AG09319 (cell line): Measurements from ENCODE around the gene TEX2.

Experiments used
- DNase-seq: peaks from one replicate; pipeline ENCODE4 v3.0.0-alpha.2; 2010; ENCODE audit warnings: low read depth; ENCODE audit errors: extremely low read depth
- CTCF ChIP-seq: IDR thresholded peaks from 2 replicates; pipeline ENCODE4 v1.5.1; 2011; ENCODE audit warnings: low read depth, mild to moderate bottlenecking, inconsistent platforms, low read length, moderate library complexity

TEX2 gene

DNA sequence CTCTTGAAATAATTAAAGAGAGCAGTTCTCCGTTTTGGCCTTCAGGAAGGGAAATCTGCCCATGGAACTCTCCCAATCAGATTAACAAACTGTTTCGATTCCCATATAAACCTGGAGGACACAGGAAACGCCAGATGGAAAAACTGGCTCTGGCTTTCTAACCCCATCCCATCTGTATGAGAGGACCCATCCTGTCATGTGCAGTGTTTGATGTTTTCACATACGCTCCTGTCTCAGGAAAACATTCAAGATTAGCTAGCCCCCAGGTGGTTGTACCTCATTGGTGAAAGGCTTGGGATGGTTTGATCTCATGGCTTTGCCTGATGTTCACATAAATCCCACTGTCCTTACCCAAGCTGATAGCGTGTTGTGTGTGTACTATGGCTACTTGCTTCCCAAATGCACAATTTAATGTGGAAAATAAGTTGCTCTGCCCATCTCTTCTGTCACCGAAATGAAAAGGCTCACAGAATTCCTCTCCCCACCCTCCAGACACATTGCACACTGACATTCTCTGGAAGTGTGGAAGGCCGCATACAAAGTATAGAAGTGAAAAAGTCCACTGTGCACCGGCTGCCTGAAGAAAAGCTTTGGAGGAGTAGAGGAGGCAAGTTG lies 114.9 kb downstream of the TEX2 start:
- no peak for TF ChIP-seq CTCF
- no peak for DNase-seq

GRCh38 chr17:64147110-64148016 lies 115.7 kb downstream of the TEX2 start:
- TF ChIP-seq CTCF, result no peak
- DNase-seq, result no peak

DNA sequence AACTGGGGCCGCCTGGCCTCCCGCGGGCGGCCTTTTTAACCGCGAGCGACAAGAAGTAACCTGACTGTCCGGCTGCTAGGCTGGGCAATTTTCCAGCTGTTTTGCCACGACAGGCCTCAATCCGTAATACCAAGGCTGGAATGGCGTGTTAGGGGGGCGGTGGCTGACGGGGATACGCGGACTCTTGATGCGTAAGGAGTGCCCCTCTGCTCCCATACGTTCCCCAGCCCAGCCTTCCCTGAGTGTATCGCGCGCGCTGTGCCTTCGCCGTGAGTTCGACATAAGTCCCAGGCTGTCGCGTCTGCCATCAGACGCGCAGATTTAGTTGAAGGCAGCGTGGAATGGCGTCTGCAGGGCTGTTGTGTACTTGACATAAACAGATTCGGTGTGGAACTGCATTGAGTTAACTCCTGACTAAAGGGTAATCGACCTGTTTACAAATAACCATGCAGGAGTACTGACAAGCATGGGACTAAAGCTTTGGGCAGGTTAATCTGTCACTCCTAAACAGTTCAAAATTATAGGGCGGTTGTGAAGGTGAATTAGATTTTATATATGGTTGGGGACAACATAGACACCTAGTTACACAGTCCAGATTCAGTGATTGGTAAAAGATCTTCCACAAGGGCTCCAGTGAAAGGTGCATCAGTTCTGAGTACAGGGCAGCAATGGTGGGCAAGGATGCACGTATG lies 116.5 kb downstream of the TEX2 start:
- no peak for TF ChIP-seq CTCF
- DNase-seq, result peak; percentile 27

DNA sequence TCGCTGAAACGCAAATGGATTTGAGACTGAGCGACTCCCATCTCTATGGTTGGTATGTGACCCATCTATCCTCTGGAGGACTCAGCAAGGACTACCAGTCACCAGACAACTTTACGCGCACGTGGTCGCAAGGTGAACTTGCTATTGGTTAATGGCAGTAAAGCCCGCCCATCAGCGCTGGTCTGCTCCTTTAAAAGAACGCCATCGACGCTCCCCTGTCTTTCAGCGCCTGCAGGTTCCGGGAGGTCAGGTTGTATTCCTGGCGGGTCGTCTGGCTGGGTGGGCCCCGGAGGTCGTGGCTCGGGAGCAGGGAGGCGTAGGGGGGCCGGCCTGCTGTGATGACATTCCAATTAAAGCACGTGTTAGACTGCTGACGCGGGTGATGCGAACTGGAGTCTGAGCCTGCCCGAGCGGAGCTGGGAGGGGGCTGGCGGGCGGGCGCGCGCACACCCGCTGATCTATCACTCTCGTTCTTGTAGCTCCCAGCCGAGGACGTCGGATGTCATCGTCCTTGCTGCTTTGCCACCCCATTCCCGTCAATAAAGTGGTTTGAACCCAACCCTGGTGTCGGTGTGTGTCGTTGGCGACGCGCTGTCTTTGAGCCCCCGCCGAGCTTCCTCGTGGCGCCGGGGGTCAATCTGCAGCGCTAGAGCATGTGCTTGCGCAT lies 117.2 kb downstream of the TEX2 start:
- DNase-seq, result peak; percentile 100
- no peak for TF ChIP-seq CTCF

DNA sequence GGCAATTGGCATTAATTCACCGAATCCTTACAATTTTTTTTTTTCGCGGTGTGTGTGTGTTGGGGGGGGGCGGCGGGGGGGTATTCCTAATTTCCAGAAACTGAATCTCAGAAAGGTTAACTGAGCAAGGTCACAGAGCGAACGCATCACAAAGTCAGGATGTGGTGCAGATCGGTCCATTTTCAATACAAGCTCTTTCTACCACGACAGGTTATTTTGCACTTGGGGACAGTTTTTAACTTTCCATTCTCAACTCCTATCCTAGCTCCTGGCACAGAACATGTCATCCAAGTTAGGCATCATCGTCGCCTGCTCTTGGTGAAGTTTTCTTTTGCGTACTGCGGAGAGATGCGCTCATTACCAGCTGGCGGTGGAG lies 117.7 kb downstream of the TEX2 start:
- DNase-seq, result no peak
- peak; percentile 3 for TF ChIP-seq CTCF

GRCh38 chr17:64139542-64139941 lies 123.5 kb downstream of the TEX2 start:
- DNase-seq, result no peak
- TF ChIP-seq CTCF, result no peak

DNA sequence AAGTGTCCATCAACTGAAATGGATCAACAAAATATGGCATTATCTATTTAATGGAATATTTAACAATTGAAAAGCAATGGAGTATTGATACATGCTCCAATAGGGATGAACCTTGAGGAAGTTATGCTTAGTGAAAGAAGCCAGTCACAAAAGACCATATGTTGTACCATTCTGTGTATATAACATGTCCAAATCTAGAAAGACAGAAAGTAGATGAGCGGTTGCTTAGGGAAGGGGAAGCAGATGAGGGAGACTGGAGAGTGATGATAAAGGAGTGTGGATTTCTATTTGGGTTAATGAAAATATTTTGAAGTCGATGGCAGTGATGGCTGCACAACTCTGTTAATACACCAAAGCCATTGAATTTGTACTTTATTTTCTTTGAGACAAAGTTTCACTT lies 124.6 kb downstream of the TEX2 start:
- DNase-seq, result no peak
- no peak for TF ChIP-seq CTCF
